Measurements from ENCODE around the gene OR6Y1.

The OR6Y1 gene, protein sequence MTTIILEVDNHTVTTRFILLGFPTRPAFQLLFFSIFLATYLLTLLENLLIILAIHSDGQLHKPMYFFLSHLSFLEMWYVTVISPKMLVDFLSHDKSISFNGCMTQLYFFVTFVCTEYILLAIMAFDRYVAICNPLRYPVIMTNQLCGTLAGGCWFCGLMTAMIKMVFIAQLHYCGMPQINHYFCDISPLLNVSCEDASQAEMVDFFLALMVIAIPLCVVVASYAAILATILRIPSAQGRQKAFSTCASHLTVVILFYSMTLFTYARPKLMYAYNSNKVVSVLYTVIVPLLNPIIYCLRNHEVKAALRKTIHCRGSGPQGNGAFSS

GRCh38 chr1:158554352-158554751 is at the start of gene OR6Y1:
TSS of gene OR6Y1 (minus strand) at chr1:158554405. CDS start at chr1:158548105, 6,300 bp downstream.
- DNase-seq (ENCODE audit: low read depth), result no peak

- no peak for DNase-seq (ENCODE audit: low read depth)
These were observed 46.5 kb upstream of the OR6Y1 start for GRCh38 chr1:158600735-158601134.

DNA sequence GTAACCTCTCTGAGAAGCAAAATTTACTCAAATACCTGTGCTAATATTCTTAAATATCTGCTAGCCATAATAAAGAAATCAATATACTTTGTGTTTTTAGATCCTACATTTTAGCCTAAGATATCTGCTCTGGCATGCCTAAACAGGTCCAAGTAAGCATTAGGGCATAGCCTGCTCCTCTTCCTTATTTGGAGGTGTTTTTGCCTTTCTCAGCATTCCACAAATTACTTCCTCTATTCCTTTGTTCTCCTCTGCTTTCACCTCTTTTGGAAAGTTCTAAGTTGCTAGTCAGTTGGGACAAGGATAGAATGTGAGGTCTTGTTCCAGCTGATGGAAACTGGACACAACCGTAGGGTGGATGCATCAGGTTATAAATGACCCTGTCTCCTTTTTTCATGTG is 32.7 kb upstream of the OR6Y1 start:
- no peak for DNase-seq (ENCODE audit: low read depth)

- no peak for DNase-seq (ENCODE audit: low read depth)
These were observed 29.8 kb upstream of the OR6Y1 start for GRCh38 chr1:158583962-158584361.

DNA sequence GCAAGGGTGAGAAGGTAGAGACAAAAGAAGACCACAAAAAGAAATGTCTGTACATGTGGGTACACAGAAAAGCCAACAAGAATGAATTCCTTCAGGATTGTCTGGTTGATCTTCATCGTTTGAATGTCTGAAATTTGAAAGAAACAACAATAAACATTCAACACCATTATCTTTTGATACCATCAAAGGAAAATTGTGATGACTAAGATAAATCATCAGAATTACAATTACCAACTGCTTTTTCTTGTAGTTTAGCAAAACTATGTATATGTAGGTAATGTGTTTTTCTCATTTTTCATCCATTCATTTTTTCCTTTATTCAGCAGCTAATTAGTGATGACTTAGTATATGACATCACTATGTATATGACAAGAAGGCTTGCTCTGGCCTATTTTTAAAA is 25.5 kb upstream of the OR6Y1 start, which contains the start of gene OR10X1:
TSS of gene OR10X1 (minus strand) at position 167 of the 400 bp plus-strand sequence. CDS start at position 167, 0 bp downstream.
- no peak for DNase-seq (ENCODE audit: low read depth)

DNA sequence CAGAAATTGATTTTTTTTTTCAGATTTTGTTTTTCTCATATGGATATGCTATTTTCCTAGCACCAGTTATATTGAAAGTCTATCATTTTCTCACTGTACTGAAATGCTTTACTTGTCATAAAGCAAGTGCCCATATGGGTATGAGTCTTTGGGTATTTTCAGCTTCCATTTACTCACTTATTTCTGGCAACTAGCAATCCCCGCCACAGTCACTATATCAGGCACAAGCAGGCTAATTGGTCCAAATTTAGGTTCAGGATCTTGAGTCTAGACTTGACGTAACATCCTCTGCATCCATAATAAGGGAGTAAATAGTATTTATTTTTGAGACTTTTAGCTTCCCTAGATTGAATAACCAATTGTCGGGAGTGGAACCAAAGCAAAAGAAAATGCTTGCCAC is 23.4 kb upstream of the OR6Y1 start:
- no peak for DNase-seq (ENCODE audit: low read depth)

DNA sequence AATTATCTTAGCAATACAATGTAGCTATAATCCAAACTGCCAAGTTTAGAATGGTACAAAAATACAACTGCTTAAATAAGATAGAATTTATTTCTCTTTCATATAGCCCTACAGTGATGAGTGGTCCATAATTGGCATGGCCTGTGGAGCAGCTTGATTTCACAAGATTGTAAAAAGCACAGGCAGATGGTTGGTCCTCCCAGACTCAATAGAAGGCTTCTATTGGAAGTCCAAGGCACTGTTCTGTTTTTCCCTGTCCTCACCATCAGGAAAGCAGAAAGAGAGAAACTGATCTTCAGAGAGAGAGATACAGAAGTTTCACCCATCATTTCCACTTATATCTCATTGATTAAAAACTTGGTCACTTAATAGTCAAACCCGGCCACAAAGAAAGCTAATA is 18.0 kb upstream of the OR6Y1 start:
- DNase-seq (ENCODE audit: low read depth), result no peak

- no peak for DNase-seq (ENCODE audit: low read depth)
These were observed 16.3 kb upstream of the OR6Y1 start, which contains the start of gene OR6P1 for GRCh38 chr1:158570480-158570879. TSS of gene OR6P1 (minus strand) at chr1:158570580. CDS start at chr1:158563604, 6,976 bp downstream.

DNA sequence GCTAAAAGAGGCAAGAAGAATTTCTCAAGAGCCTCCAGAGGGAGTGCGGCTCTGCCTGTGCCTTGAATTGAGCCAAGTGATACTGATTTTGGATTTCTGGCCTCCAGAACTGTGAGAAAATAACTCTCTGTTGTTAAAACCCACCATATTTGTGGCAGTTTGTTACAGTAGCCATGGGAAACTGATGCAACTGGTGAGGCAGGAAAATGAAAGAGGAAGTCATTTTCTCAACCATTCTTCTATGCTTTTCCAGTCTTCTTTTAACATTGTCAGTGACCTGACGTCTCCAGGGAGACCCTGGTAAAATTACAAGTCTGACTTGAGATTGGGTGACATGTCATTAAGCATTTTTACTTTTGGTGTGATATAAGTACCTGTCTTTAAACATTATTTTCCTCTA is 10.4 kb upstream of the OR6Y1 start:
- DNase-seq (ENCODE audit: low read depth), result no peak

- no peak for DNase-seq (ENCODE audit: low read depth)
These were observed 9.6 kb upstream of the OR6Y1 start for GRCh38 chr1:158563853-158564252.

DNA sequence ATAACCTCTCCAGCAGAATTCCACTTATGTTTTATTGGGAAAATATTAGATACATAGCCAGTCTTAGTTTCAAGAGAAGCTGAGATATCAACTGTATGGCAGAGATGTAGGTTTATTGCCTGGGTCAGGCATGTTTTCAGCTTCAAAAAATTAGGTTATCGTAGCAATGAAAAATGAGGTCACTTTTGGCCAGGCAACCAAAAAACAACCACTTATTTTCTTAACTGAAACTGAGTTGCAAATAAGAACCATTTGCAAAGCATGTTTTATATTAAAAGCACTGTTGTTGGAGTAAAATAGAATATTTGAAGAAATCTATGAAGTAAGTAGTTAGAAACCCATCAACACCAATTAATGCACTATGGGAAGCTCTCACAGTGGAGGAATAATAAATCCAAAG is 5.5 kb upstream of the OR6Y1 start:
- DNase-seq (ENCODE audit: low read depth), result no peak

DNA sequence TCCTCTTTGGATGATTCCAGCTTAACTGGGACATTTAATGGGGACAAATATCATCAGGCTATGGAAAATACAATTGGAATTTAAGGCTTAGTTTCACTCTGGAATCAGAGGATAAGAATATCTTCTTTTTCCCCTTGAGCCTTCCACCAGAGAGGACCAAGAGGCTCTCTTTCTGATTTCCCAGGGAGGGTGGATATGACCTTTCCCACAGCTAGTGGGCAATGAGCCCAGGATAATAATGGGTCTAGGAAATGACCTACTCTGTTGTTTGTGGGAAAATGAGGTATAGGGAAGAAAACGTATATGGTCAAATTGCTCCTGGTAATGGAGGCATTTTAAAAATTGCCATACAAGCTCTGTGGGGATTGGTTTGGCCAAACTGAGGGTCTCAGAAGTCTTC is 1.9 kb downstream of the OR6Y1 start:
- DNase-seq (ENCODE audit: low read depth), result no peak

- DNase-seq (ENCODE audit: low read depth), result no peak
These were observed 6.7 kb downstream of the OR6Y1 start for GRCh38 chr1:158547533-158547932.

GRCh38 chr1:158537609-158538008 is 16.6 kb downstream of the OR6Y1 start:
- no peak for DNase-seq (ENCODE audit: low read depth)

- no peak for DNase-seq (ENCODE audit: low read depth)
These were observed 19.7 kb downstream of the OR6Y1 start for GRCh38 chr1:158534496-158534895.

GRCh38 chr1:158527190-158527815 is 26.9 kb downstream of the OR6Y1 start:
- DNase-seq (ENCODE audit: low read depth), result no peak

GRCh38 chr1:158521666-158522058 is 32.5 kb downstream of the OR6Y1 start:
- no peak for DNase-seq (ENCODE audit: low read depth)

GRCh38 chr1:158520955-158521665 is 33.1 kb downstream of the OR6Y1 start:
- DNase-seq (ENCODE audit: low read depth), result no peak

GRCh38 chr1:158520021-158520420 is 34.2 kb downstream of the OR6Y1 start:
- DNase-seq (ENCODE audit: low read depth), result no peak

DNA sequence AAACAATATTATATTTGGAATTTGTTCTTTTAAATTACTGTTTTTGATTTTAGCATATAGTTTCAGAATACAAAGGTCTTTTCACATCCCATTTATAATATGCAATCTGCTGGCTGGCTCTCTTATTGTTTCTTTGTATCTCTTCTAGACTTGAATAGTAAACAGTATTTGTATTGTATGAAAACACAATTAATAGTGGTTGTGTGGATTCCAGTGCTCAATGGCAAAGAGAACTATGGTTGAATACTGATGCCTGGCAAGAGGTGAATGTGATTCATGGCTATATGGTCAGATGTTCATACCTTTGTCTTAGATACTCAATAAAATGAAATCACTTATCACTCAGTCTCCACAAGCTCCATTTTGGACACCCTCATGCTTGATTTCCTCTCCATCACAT is 37.2 kb downstream of the OR6Y1 start:
- DNase-seq (ENCODE audit: low read depth), result no peak

DNA sequence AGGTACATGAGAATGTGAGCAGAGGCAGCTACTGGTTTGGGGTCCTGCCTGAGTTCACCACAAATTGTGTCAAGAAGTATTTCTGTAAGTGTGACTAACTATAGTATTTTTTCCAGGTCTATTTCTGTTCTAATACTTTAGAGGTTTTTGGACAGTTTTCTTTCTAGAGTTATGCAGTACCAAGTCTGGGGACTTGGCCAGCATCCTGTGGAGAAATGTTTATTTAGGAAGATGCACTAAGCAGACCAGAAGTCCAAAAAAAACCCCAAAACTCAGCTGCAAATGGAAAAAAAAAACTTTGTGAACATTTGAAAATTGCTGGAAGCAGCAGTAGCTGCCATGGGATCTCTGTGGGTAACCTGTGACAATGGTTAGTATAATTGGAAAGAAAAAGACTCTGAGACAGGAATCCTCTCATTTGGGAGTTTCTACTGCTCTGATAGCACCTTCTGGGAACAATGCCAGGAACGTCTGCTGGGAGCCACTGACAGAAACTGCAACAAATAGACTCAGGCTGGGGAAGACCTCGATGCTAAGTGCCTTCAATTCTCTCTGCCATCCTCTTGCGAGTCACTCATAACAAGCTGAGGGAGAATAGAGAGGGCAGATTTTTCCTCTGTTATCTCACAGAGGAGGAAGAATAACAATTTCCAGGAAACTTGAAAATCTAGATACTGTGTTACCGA is 44.6 kb downstream of the OR6Y1 start:
- DNase-seq (ENCODE audit: low read depth), result no peak

DNA sequence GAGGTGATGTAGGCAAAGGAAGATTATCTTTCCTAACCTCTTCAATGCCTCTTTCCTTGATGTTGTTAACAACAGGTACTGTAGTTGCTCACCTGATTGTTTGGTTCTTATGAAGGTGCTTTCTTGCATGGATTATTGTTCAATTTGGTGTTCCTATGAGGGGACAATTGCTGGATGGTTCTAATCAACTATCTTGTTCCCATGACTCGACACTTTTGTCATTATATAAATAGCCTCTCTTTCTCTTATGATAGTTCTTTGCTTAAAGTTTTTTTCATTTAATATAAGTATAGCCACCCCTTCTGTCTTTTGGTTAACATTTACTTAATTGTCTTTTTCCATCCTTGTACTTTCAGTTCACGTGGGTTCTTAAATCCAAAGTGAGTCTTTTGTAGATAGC is 46.7 kb downstream of the OR6Y1 start:
- DNase-seq (ENCODE audit: low read depth), result no peak
